ENCODE results near the gene YARS1.

Gene YARS1

DNA sequence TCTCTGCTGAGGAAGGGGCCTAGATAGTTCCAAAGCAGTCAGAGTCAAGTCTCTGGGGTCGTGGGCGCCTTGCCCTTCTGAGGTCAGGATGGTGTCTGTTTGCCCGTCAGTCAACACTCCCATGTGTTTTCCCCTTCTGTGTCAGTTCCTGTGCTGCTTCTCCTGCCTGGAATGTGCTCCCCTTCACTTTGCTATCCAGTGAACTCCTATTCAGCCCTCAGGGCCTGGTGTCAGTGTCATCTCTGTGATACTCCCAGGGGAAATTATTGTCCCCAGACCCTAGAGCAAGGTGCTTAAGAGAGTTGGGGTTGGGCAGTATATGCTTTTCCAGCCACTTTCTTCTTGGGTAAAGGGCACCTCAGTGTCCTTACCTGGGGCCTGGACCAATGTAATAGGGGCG lies 68.8 kb downstream of the YARS1 start:
- DNase-seq (ENCODE audit: low read depth in 1 of 2, low spot score in 1 of 2): no peak

GRCh38 chr1:32746130-32746529 lies 71.0 kb downstream of the YARS1 start:
- DNase-seq (ENCODE audit: low read depth in 1 of 2, low spot score in 1 of 2): no peak

DNA sequence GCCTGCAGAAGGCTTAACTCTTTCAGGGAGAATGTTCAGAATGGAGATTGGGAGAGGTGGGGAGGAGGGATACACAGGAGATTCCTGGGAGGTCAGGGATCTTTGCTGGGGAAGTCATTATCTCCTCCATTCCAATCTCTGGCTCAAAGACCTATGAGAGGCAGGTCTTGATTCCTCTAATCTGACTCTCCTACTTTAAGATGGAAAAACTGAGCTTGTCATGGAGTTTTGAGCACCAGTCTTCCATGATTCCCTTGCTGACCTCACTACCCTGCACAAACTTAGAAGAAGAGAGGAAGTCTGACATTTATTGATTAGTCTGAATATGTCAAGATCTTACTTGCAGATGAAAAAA lies 73.1 kb downstream of the YARS1 start:
- DNase-seq (ENCODE audit: low read depth in 1 of 2, low spot score in 1 of 2): no peak

DNA sequence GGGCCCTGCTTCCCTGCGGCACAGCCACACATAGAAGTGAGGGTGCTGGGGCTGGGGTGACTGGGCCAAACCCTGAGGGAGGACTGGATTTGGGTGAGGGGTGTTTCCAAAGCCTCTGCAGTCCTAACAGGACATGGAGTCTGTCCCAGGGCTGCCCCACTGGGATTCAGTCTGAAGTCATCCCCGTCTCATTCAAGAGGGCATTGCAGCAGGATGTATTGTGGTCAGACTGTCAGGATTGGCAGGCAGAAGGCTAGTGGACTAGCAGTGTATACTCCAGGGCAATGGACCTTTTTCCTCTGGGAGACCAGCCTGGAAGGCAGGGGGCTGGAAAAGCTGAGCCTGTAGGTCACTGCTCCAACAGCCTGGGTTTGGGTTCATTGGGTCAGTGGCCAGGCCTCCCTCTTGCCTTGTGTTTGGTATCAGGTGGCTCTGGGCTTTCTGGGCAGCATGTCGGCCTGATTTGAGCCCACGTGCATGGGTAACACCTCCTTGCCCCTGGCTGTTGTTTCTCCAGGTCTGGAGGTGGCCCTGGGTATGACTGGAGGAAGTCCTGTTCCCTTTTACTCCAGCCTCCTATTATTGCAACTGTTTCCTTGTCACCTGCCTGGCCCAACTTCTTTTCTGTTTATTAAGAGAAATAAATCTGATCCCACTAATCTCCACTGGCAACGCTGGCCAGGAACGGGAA lies 73.6 kb downstream of the YARS1 start:
- DNase-seq (ENCODE audit: low read depth in 1 of 2, low spot score in 1 of 2): no peak

- DNase-seq (ENCODE audit: low read depth in 1 of 2, low spot score in 1 of 2): no peak
Measured at GRCh38 chr1:32742956-32743355, 74.2 kb downstream of the YARS1 start.

DNA sequence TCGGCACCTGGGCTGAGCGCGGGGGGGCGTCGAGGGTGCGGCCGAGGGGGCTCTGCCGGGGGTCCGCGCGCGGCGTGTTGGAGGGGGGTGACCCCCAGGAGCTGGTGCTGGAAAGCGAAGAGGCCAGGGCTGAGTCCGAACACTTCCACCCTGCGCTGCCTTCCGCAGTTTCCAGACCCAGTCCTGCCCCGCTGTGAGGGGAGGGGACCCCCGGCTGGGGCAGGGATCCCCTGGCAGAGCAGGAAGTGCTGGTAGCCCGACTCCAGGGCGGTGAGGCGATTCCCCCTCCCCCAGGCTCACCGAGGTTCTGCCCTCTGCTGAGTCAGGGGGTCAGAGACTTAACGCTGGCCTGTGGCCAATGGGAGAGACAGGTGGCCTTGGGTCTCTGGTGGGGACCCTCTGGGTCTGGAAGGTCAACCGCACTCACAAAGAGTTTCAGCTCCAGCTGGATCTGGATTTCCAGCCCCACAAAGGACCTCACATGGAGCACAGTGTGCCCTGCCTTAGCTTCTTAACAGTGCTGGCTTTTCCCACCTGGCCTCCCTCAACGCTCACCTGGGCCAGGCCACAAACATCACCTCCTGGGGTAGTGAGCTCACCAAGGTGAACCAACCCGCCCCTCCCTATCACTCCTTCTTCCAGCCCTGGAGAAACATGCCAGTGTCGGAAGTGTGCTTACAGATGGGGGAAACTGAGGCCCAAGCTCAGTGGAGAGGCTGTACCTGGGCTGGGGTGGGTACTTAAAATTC lies 74.8 kb downstream of the YARS1 start:
- no peak for DNase-seq (ENCODE audit: low read depth in 1 of 2, low spot score in 1 of 2)

DNA sequence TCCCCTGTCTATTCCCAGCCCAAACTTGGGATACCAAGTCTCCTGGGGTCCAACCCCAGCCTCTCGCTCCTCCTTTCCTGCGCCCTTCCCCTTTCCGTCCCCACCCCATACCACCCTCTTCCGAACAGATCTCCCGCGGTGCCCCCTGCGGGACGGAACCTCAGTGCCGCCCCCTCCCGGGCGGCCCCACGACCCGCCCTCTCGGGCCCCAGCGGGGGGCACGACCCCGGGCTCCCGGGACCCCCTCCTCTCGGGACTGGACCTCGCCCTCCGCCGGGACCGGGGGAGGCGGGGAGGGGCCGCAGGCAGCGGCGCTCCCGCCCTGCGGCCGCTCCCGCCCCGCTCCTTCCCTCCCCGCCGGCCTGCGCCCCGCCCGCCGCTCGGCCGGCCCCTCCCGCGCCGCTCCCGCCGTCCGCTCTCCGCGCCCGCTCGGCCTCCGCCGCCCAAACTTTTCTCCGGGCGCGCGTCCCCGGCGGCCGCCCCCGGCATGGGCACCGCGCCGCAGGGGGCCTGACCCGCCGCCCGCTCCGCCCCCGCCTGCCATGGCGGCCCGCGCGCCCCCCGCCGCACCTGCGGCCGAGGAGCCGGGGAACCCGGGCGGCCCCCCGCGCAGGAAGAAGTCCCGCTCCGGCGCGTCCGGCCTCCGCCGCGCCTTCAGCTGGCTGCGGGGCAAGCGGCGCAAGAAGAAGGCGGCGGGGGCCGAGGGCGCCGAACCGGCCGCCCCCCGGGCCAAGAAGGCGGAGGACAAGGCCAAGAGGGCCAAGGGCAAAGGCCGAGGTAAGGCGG lies 75.6 kb downstream of the YARS1 start:
- no peak for DNase-seq (ENCODE audit: low read depth in 1 of 2, low spot score in 1 of 2)

DNA sequence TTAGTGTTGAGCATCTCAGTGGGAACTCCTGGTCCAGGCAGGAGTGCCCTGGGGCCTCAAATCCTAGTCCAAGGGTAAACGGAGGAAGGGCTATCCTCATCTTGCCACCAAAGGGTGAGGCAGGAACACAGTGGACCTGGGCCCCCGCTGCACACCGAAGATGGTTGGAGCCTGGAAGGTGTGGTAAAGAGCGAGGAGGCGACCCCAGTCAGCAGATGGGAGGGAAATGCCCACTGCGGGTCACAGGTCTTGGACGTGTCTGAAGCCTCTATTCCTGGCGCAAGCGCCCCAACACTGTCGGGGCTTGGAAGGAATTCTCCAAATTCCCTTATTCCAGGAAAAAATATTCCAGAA lies 76.1 kb downstream of the YARS1 start:
- DNase-seq (ENCODE audit: low read depth in 1 of 2, low spot score in 1 of 2): no peak

GRCh38 chr1:32736812-32737791 lies 80.1 kb downstream of the YARS1 start:
- no peak for DNase-seq (ENCODE audit: low read depth in 1 of 2, low spot score in 1 of 2)

DNA sequence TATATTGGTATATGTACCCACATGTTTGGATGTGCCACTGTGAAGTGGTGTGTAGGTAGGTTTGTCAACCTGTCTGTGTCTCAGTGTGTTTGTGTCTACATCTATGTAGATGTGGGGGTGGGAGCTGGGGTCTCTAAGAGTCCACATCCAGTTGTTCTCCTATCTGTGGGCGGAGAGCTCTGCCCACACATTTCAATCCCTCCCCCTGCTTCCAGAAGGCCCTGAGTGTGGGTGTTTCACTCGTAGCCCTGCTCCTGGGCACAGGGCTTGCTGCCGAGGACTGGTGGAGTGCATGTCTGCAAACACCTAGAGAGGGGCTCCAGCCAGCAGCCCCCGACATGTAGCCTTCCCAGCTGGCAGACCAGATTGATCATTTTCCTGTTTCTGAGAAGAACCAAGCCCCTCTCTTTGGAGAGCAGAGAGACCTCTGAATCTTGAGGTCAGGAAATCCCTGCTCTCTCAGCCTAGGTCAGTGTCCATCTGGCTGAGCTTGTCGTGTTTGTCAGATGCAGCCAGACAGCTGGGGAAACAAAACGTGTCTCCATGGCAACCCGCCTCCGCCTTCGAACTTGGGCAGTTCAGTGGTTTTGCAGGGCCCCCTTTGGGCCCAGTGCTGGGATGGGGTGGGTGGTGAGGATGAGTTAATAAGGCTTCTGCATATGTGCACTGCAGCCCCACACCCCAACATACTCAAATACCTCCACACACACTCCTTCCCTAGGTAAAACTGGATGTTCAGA lies 83.4 kb downstream of the YARS1 start:
- DNase-seq (ENCODE audit: low read depth in 1 of 2, low spot score in 1 of 2): no peak

- DNase-seq (ENCODE audit: low read depth in 1 of 2, low spot score in 1 of 2): no peak
Measured at GRCh38 chr1:32729254-32730046, 87.7 kb downstream of the YARS1 start.

DNA sequence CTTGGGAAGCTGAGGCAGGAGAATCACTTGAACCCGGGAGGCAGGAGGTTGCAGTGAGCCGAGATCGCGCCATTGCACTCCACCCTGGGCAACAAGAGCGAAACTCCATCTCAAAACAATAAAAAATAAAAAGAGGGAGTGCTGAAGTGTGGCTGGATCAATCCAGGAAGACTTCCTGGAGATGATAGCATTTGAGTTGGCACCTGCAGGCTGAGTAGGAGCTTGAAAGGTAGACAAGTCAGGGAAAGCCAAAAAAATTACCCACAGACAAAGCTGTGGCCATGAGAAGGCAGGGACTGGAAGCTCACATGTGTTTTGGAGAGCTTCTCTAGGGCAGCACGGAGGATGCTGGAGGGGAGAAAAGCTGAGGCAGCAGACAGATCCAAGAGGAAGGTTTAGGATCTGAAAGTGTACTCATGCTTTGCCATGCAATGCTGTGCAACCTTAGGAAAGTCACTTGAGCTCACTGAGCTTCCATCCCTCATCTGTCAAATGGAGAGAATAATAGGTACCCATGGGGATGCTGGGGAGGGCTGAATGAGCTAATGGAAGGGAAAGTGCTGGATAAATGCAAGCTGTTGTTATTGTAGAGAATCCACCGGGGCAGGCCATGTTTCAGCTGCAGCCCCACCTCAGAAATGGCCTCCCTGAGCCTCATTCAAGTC lies 88.6 kb downstream of the YARS1 start:
- no peak for DNase-seq (ENCODE audit: low read depth in 1 of 2, low spot score in 1 of 2)

- no peak for DNase-seq (ENCODE audit: low read depth in 1 of 2, low spot score in 1 of 2)
Measured at GRCh38 chr1:32727876-32728275, 89.3 kb downstream of the YARS1 start.

DNA sequence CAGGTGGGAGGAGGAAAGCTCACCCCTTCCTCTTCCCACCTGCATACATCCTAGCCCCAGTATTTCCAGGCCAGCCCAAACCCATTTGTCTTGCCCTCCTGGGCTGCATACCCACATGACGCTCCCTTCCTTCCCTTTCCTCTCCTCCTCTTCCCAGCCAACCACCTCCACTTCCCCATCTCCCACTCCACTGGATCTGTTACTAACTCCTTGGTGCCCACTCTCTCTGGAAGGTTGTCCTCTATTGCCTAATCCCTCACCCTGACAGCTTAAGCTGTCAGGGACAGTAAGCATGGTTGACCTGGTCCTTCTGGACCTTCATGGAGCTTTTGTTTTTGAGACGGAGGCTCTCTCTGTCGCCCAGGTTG lies 91.6 kb downstream of the YARS1 start:
- DNase-seq (ENCODE audit: low read depth in 1 of 2, low spot score in 1 of 2): no peak
